Stimulated activated memory B cell treated with anti-CD40 and anti-IgM and Interleukin-4, amounts not matched to agents 10 μg/mL and 1 μg/mL and 100 μg/mL, for 72 hours (primary cell): ENCODE results near the gene PDE4B.
"Not testable (repeated sequence)": the region's sequence is repeated elsewhere in the genome, so short reads cannot be mapped to it uniquely, and the experiment has no call there.

ENCODE experiments used
- ATAC-seq: fragments of 150-1000 bp; cut with Tn5 transposase; 2 replicates; pipeline ENCODE4 v1.10.0; 2021
- H3K27ac Mint-ChIP-seq: one replicate; pipeline ENCODE4 v1.8.0; 2022; ENCODE audit warnings: mild to moderate bottlenecking, mixed read lengths
- H3K27me3 Mint-ChIP-seq: one replicate; pipeline ENCODE4 v1.8.0; 2022; ENCODE audit warnings: mixed read lengths
- H3K36me3 Mint-ChIP-seq: one replicate; pipeline ENCODE4 v1.8.0; 2022; ENCODE audit warnings: mixed read lengths
- H3K4me1 Mint-ChIP-seq: one replicate; pipeline ENCODE4 v1.8.0; 2022; ENCODE audit warnings: mixed read lengths
- H3K4me3 Mint-ChIP-seq: one replicate; pipeline ENCODE4 v1.8.0; 2022; ENCODE audit warnings: mild to moderate bottlenecking, moderate library complexity, mixed read lengths
- H3K9me3 Mint-ChIP-seq: one replicate; pipeline ENCODE4 v1.8.0; 2022; ENCODE audit warnings: mixed read lengths

The PDE4B gene

DNA sequence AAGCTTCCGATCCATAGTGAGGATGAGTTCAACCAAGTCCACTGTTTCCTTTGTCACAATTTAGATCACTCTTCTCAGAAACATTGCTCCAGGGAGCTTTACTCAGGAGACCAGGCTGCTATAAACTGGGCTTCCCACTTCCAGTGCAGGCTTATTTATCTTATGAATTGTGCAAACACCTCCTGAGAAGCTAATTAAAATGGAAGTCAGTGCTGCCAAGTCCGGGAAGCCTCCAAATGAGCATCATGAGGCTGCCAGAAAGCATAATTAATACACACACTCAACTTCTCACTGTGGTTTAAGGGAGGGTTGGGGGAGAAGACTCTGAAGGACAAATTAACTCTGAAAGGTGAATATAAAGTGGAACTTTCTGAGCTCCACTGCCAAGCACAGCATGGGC lies 596.2 kb downstream of the PDE4B start:
- no peak overlapping the region for H3K27ac Mint-ChIP-seq
- no peak for ATAC-seq
- peaks cover 18% of the 10 kb centered on the region for H3K4me1 Mint-ChIP-seq
- no peak overlapping the region for H3K4me3 Mint-ChIP-seq
- H3K27me3 Mint-ChIP-seq: no peaks in the 10 kb centered on the region
- peaks cover 10% of the 10 kb centered on the region for H3K9me3 Mint-ChIP-seq
- H3K36me3 Mint-ChIP-seq: peaks cover 16% of the 10 kb centered on the region

DNA sequence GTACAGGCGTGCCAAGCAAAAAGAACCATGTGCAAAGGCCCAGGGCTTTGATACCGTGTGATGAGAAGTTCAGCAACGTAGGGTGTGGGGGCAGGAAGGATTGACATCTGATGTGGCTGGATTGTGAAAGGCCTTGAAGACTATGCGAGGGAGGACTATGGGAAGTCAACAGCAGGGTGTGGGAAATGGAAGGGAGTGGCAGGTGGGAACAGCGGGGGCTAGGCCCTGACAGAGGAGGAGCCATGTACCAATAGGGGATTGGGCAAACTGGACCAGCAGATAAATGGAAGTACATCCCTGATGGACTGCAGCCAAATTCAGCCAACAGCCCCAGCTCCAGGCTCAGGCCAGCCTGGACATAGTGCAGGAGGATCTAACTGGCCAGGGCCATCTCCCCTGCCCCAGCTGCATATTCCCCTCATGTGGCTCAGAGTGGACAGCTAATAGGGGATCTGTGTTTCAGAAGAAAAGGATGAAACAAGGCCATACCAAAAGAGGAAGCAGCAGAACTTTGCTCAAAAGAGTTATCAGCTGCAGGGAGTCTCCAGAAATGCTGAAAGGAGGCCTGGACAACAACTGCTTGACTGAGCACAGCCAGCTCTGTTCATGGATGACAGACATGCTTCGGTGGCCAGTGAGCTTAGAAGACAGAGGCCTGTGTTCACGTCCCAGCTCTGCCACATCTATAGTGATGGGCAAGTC lies 601.0 kb downstream of the PDE4B start:
- no peak for ATAC-seq
- Mint-ChIP-seq H3K4me3 (no peak overlapping the region), H3K36me3 (peaks cover 6% of the 10 kb centered on the region), H3K27me3 (no peaks in the 10 kb centered on the region), H3K4me1 (peaks cover 56% of the 10 kb centered on the region), H3K27ac (peak overlapping the region; percentile 90), H3K9me3 (peaks cover 5% of the 10 kb centered on the region)

DNA sequence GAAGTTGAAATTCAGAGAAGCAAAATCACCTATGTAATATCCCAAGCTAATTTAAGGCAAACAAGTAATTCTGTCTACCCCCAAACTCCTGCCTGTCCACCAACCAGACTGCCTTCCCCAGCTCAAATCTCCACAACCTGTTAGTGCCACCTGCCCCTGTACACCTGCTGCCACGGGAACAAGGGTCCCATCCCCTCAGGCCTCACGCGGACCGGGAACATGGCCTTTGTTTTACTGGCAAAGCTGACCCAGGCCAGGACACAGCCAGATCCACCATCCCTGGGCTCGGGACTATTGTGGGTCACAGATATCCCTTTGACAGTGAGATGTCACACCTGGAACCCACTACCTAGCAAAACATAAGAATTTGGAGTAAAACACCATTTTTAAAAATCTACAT lies 601.9 kb downstream of the PDE4B start:
- Mint-ChIP-seq H3K36me3 (peaks cover 3% of the 10 kb centered on the region), H3K27me3 (no peaks in the 10 kb centered on the region), H3K9me3 (peaks cover 3% of the 10 kb centered on the region), H3K4me1 (peaks cover 62% of the 10 kb centered on the region), H3K27ac (peak overlapping the region; percentile 90), H3K4me3 (no peak overlapping the region)
- no peak for ATAC-seq

DNA sequence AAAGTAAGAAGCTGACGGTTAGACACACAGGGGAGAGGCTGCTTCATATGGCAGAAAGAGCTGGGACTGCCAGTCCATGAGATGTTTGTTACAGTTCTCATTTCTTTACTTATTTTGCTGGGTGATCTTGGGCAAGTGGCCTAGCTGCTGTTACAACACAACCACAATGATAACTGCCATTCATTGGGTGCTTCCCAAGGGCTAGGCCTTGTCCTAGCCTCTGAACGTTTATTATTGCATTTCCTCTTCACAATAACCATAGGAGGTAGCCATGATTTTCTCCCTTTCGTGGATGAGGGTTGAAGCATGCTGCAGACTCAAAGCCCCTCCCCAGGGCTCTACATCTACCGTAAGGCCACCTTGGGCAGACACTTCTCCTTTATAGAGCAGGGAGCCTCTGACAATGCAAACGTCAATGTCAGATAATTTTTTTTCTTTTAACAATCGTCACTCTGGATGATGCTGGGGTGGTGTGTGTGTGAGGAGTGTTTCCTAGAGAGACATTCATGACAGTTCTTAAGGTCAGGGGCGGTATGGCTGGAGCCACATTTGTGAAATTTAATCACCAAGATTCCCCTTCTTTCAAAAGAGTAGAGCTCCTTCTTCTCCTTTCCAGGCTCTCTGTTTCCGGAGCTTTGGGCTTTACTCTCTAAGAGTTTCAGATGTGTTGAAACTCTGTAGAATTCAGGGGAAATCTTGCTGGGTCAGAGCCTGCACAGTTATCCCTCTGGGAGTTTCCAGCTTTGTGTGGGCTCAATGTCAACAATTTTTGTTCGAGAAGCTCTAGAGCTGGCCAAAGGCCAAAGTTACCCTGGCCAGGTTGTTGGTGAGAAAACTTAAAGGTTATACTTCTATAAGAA lies 602.7 kb downstream of the PDE4B start:
- ATAC-seq: peak; percentile 80
- Mint-ChIP-seq H3K4me3 (peak overlapping the region; percentile 11), H3K9me3 (no peaks in the 10 kb centered on the region), H3K4me1 (peaks cover 69% of the 10 kb centered on the region), H3K36me3 (no peaks in the 10 kb centered on the region), H3K27ac (peak overlapping the region; percentile 90), H3K27me3 (no peaks in the 10 kb centered on the region)

DNA sequence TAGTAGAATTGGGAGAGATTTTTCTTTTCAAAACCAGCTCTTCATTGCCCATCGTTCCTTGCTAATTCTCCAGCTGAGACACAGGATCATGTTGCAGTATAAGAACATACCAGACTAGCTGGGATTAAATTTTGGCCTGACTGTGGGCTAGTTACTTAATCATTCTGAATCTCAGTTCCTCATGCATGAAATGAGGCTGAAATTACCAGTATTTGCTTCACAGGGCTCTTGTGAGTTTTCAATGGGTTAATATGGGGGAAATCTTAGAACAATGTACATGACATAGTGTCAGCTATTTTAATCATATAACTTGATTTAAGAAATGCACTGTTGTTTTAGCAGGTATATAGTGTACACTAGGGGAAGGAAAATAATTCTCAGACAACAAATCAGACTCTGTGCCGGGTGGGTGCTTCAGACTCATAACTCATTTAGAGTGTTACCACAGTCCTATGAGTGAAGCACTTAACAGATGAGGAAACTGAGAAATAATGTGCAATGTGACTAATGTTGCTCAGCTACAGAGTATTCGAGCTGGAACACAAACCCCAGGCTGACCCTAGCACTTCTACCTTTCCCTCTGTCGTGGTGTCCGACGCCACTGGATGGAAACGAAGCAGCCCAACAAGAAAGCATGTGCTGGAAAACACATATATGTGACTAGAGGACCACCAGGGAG lies 603.7 kb downstream of the PDE4B start:
- Mint-ChIP-seq H3K27ac (peak overlapping the region; percentile 90), H3K4me1 (peaks cover 78% of the 10 kb centered on the region), H3K36me3 (no peaks in the 10 kb centered on the region), H3K9me3 (no peaks in the 10 kb centered on the region), H3K4me3 (peak overlapping the region; percentile 47), H3K27me3 (no peaks in the 10 kb centered on the region)
- ATAC-seq: peak; percentile 71

DNA sequence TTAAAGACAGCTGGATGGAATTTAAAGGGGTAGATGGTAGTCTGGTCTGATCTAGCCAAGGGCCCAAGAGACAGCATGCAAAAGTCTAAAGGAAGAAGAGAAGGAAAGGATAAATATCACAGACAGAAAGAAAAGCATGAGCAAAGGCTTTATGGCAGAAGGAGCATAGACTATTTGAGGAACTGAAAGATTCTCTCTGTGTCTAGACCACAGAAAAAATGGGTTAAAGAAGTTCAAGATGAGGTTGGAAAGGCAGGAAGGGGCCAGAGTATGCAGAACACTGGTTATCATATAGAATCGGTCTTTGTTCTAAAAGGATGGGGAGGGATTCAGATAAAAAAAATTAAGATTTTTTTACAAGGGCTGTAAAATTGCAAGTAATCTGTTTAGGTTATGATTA lies 604.5 kb downstream of the PDE4B start:
- Mint-ChIP-seq H3K9me3 (no peaks in the 10 kb centered on the region), H3K27ac (peak overlapping the region; percentile 90), H3K36me3 (no peaks in the 10 kb centered on the region), H3K27me3 (no peaks in the 10 kb centered on the region), H3K4me3 (peak overlapping the region; percentile 29), H3K4me1 (peaks cover 86% of the 10 kb centered on the region)
- peak; percentile 51 for ATAC-seq

DNA sequence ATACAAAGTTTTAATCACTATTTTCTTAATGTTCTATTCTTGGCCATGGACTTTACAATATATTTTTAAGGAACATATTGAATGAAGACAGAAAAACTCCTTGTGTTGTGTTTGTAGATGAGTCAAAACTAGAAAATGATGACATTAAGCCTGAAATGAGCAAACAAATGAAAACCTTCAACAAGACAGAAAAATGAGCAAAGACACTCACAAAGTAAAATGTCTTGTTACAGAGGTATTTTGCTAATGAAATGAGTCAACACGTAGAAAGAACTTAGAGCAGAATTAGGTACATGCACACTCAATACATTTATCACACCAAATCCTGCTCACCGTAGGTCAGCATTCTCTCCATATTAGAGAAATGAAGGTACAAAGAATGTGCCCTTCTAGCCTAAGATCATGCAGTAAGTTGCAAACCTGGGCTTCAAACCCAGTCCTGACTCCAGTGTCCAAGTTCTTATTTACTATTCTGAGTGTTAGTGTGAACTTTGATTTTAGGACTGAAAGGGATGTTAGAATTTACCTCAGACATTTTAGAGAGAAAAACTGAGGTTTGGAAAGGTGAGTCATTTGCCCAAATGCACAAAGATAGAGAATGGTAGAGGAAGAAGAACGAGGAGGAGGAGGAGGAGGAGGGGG lies 607.3 kb downstream of the PDE4B start:
- Mint-ChIP-seq H3K9me3 (no peaks in the 10 kb centered on the region), H3K27me3 (no peaks in the 10 kb centered on the region), H3K4me1 (peaks cover 88% of the 10 kb centered on the region), H3K36me3 (no peaks in the 10 kb centered on the region), H3K4me3 (peak overlapping the region; percentile 42), H3K27ac (peak overlapping the region; percentile 90)
- no peak for ATAC-seq

DNA sequence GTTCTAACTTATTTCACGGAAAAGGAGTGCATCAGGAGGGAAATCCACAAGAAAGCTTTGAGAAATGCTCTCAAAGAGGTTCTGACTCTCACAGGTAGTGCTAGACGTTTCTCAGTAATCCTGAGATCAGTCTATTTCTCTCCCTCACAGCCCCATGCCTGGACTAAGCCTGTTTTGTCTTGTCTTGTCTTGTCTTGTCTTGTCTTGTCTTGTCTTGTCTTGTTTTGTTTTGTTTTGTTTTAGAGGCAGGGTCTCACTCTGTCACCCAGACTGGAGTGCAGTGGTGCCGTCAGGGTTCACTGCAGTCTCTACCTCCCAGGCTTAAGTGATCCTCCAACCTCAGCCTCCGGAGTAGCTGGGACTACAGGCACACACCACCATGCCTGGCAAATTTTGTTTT lies 608.0 kb downstream of the PDE4B start:
- Mint-ChIP-seq H3K27ac (peak overlapping the region; percentile 90), H3K27me3 (no peaks in the 10 kb centered on the region), H3K9me3 (no peaks in the 10 kb centered on the region), H3K4me3 (peak overlapping the region; percentile 4), H3K36me3 (no peaks in the 10 kb centered on the region), H3K4me1 (peaks cover 87% of the 10 kb centered on the region)
- no peak for ATAC-seq

DNA sequence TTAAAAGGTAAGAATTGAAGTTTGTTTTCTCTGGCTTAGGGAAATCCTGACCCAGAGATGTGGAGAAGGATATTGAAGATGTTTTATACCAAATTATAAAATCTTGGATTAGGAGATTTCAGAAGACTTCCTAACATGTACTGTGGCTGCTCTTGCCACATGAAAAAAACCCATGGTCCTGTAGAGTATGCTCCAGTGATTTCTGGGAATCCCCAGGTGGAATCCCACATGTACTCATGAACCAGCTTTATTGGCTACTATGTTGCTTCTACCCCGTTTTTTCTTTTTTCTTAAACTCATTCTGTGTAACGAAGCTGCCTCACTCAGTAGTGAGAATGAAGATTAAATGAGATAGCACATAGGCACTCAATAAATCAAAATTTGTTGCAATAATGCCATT lies 608.5 kb downstream of the PDE4B start:
- ATAC-seq: peak; percentile 32
- peaks cover 81% of the 10 kb centered on the region for H3K4me1 Mint-ChIP-seq

DNA sequence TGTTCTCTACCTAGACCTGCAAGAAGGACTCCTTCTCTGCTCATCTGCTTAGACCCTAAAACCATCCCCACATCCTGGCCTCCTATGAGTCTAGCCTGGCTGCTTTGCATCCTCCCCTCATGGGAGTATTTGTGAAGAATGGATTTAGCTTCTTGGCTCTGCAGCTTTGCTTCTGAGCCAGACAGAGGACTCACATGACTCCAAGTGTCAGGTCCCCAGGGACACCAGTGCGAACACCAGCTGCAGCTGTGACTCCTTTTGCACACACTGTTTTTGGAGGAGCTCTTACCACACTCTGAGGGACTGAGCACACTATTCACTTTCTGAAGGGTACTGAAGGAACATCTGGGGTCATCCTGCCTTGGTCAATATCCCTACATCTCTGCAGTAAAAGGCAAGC lies 609.5 kb downstream of the PDE4B start:
- Mint-ChIP-seq H3K4me1 (peaks cover 72% of the 10 kb centered on the region), H3K27ac (peak overlapping the region; percentile 90), H3K4me3 (peak overlapping the region; percentile 61), H3K27me3 (no peaks in the 10 kb centered on the region), H3K36me3 (no peaks in the 10 kb centered on the region), H3K9me3 (no peaks in the 10 kb centered on the region)
- ATAC-seq: peak; percentile 95

More for the DNA sequence above, 608.5 kb downstream of the PDE4B start:
- Mint-ChIP-seq H3K27ac (peak overlapping the region; percentile 90), H3K4me3 (peak overlapping the region; percentile 61), H3K36me3 (no peaks in the 10 kb centered on the region), H3K9me3 (no peaks in the 10 kb centered on the region), H3K27me3 (no peaks in the 10 kb centered on the region)

DNA sequence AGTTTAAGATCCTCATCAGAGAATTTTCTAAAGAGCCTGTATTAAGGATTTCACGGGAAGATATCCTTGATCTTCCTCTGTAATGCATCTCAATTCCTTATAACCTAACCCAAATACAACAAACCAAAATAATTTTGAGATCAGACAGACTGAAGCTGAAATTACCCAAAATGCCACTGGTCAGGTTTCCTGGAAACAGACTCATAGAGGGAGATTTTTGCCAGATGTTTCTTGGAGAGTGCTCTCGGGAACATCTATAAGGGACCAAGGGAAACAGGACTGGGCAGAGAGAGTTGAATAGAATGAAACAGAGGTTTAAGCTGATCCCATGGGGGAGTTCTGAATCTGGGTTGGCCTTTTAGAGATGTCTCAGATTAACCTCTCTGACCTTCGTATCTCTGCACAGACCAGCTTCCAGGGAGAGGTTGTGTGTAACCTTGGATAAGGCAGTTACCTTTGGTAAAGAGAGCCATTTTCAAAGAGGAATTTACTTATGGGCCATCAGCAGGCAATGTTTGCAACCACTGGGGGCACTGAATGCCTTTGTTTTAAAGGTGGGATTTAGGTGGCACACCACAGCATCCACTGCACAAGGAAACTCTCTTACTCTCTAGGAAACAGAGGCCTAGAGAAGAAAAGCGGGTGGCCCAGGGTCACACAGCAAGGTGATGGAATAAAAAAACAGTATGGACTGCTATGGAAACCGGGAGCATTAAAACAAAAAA lies 610.5 kb downstream of the PDE4B start:
- peak overlapping the region; percentile 61 for H3K4me3 Mint-ChIP-seq
- peaks cover 62% of the 10 kb centered on the region for H3K4me1 Mint-ChIP-seq
- no peaks in the 10 kb centered on the region for H3K9me3 Mint-ChIP-seq
- peak overlapping the region; percentile 90 for H3K27ac Mint-ChIP-seq
- H3K36me3 Mint-ChIP-seq: no peaks in the 10 kb centered on the region
- H3K27me3 Mint-ChIP-seq: no peaks in the 10 kb centered on the region
- no peak for ATAC-seq

DNA sequence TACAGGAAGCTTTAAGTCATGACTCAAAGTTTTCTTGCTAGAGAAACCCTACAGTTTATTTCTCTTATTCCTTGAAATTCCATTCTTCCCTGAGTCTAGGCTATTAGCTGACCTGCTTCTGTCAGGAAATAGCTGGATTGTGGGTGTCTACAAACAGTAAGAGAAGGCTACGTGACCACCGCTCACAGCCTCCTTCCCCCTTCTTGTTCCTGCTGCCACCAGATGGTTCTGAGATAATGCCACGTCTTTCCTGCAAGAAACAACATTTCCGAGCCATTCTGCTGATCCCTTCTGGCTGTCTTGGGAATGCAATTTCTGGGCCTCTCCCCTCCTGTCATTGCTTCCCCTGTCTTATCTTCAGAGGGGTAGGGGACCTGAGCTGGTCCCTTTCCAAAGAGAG lies 612.4 kb downstream of the PDE4B start:
- ATAC-seq: no peak
- Mint-ChIP-seq H3K9me3 (peaks cover 6% of the 10 kb centered on the region), H3K4me1 (peaks cover 54% of the 10 kb centered on the region), H3K27me3 (no peaks in the 10 kb centered on the region), H3K36me3 (peaks cover 13% of the 10 kb centered on the region), H3K4me3 (no peak overlapping the region), H3K27ac (peak overlapping the region; percentile 64)

DNA sequence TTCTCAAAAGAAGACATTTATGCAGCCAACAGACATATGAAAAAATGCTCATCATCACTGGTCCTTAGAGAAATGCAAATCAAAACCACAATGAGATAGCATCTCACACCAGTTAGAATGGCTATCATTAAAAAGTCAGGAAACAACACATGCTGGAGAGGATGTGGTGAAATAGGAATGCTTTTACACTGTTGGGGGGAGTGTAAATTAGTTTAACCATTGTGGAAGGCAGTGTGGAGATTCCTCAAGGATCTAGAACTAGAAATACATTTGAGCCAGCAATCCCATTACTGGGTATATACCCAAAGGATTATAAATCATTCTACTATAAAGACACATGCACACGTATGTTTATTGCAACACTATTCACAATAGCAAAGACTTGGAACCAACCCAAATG lies 618.8 kb downstream of the PDE4B start:
- not testable (repeated sequence) for ATAC-seq, H3K27me3 Mint-ChIP-seq, H3K4me3 Mint-ChIP-seq
- Mint-ChIP-seq H3K9me3 (peaks cover 19% of the 10 kb centered on the region), H3K27ac (peak overlapping the region; percentile 18), H3K4me1 (peaks cover 25% of the 10 kb centered on the region), H3K36me3 (peaks cover 23% of the 10 kb centered on the region)

DNA sequence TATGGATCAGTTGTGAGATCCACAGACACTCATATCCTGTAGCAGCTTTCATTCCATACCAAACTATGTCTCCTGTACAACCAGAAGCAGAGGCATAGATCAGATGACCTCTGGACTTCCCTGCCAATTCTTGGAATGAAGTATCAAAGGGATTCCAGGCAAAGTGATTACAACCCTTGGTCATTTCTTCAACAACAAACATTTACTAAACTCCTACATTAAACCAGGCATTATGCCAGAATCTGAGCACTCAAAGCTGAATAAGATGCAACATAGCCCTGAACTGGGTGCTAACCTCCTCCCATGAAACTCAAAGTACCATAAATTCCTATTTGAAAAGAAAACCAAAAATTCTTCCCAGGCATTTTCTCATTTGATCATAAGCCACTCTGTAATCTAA lies 620.0 kb downstream of the PDE4B start:
- Mint-ChIP-seq H3K9me3 (peaks cover 21% of the 10 kb centered on the region), H3K4me1 (peaks cover 25% of the 10 kb centered on the region), H3K27me3 (no peaks in the 10 kb centered on the region), H3K4me3 (no peak overlapping the region), H3K27ac (no peak overlapping the region), H3K36me3 (peaks cover 23% of the 10 kb centered on the region)
- ATAC-seq: no peak
